Mammary epithelial cell (primary cell): Measurements from ENCODE around the gene KRT1.

Experiments
- CTCF ChIP-seq, 2 donors: IDR thresholded peaks in 1 of 2; conservative IDR thresholded peaks in 1 of 2; 2 replicates each; pipeline ENCODE4 v1.5.1; 2011 to 2012; ENCODE audit warnings: inconsistent platforms in 2 of 2, low read length in 2 of 2, mild to moderate bottlenecking in 2 of 2, control low read depth in 1 of 2, low read depth in 1 of 2; ENCODE audit not compliant: insufficient read depth in 1 of 2; ENCODE audit errors: extremely low read depth in 1 of 2
- EZH2 ChIP-seq: IDR thresholded peaks from 2 replicates; pipeline ENCODE4 v1.6.1; 2012; ENCODE audit warnings: low read length, inconsistent platforms, borderline replicate concordance

GRCh38 chr12:52689239-52689638 is 9.0 kb upstream of the KRT1 start:
- TF ChIP-seq CTCF (conservative IDR thresholded peaks at IDR 0.05 in 1 of 2, IDR thresholded peaks at IDR 0.05 in 1 of 2; ENCODE audit: extremely low read depth in 1 of 2, insufficient read depth in 1 of 2, low read depth in 1 of 2, low read length in 2 of 2) = no peak
- no peak for TF ChIP-seq EZH2
